GM19238 (cell line): ENCODE data around the gene CFAP54.

Experiments used
- DNase-seq: peaks from one replicate; pipeline ENCODE4 v3.0.0; 2011; ENCODE audit warnings: low spot score; ENCODE audit not compliant: insufficient read length

CFAP54 gene

DNA sequence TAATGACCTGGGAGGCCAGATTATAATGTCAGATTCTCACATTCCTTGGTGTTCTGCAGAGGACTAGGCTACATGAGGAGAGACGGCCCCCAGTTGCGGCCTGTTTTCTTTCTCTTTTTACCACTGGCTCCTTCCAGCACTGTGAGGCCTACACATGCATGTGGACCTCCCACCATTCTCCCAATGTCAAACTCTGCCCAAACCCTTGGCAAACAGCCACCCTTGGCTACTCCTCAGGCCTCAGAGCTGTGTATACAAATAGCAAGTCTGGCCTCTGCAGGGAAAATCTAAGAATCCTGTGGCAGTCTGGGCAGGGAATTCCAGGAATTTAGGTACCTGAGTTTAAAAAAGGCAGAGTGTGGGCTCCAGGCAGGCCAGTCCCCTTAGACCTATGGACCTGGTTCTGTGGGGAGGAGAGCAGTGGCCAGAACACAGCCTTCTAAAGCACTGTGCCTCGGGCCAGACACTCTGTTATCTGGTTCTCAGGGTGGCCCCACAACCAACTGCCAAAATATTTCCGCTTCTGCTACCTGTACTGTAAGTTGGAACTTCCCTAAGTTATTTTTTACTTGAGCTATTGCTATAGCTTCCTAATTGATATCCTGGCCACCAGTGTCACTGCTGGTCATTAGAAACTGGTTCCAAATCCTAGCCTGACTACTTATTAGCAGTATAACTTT is 397.8 kb downstream of the CFAP54 start:
- DNase-seq = no peak

DNA sequence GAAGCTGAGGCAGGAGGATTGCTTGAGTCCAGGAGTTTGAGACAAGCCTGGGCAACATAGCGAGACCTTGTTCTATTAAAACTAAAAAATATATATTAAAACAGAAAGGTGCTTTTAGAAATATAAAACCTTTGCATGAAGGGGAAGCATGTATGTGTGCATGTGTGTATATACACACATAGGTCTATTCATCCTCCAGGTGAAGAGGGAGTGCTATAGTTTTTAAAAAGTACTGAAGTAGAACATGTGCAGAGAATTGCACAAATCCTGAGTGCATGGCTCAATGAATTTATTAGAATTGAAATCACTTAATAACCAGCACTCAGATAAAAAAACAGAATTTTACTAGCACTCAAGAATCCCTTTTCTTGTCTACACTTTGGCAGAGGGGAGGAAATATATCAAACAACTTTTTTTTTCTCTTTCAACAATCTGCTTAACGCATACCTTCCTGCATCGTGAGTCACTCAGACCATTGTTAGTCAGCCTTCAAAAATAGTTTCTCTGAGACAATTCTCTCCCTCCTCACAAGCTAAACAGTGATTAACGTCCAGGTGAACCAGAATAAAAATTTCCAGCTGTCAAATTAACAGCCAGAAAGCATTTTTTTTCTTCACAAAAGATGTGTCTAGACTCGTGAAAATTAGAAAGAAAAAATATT is 400.0 kb downstream of the CFAP54 start:
- DNase-seq = no peak

DNA sequence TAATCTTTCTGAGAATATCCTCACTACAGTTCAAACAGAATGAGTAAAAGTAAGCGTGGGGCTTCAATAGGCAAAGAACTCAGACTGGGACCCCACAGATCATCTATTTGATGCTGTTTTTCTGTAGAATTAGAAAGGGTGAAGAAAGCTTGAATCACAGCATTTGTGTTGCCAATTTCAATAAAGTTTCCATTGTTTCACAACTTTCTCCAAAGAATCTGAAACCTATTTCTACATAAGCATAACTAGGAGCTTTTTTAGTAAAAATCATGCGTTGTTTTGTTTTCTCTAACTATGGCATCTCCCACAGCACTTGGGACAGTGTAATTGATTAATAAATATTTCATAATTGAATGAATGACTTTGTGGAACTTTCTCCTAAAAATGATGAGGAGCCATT is 401.0 kb downstream of the CFAP54 start:
- DNase-seq = no peak

DNA sequence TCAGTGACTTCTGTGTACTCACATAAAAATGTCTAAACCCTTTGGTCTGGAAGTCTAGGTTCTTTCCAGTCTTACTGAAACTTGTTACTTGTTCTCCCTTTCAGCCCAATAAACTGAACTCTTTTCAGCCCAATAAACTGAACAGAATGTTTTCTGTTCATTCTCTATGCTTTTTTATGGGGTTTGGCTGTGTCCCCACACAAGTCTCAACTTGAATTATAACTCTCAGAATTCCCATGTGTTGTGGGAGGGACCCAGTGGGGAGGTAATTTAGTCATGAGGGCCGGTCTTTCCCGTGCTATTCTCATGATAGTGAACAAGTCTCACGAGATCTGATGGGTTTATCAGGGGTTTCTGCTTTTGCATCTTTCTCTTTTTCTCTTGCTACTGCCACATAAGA is 402.7 kb downstream of the CFAP54 start:
- no peak for DNase-seq

DNA sequence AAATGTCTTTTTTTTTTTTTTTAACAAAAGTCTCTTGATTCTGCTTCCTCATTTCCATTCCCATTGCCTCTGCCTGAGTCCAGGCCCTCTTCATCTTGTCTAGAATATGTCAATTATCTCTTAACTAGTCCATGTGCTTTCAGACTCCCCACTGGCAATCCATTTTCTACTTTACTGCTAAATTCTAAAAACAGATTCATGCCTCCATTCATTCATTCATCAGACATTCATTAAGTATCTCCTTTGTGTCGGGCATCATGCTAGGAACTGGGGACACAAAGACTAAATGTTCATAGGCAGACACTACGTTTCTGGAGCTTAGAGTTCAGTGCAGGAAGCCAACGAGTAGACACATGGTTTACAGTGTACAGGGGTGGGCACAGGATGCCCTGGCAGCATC is 408.0 kb downstream of the CFAP54 start:
- no peak for DNase-seq

DNA sequence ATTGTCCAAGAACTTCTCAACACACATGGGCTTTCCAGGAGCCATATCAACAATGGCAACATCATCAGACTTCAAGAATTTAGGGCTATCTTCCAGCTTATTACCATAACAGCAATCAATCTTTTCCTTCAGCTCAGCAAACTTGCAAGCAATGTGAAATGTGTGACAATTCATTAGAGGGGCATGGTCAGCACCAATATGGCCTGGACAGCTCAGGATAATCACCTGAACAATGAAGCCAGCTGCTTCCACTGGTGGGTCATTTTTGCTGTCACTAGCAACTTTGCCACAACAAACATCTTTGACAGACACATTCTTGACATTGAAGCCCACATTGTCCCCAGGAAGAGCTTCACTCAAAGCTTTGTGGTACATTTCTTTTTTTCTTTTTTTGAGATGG is 411.8 kb downstream of the CFAP54 start:
- DNase-seq = no peak

DNA sequence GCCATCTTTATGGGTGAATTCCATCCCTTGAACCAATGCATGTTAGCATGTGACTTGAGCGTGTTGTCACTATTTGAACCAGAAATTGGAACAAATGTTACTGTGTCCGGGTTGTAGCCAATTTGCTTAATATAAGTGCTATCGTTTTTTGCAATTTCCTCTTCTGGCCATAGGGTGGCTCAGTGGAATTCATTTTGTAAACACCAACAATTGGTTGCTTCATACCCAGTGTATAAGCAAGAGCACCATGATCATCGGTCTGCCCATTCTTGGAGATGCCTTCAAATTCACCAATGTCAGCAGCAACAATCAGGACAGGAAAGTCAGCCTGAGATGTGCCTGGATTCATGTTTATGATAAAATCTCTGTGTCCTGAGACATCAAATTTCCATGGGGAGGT is 412.7 kb downstream of the CFAP54 start:
- no peak for DNase-seq

DNA sequence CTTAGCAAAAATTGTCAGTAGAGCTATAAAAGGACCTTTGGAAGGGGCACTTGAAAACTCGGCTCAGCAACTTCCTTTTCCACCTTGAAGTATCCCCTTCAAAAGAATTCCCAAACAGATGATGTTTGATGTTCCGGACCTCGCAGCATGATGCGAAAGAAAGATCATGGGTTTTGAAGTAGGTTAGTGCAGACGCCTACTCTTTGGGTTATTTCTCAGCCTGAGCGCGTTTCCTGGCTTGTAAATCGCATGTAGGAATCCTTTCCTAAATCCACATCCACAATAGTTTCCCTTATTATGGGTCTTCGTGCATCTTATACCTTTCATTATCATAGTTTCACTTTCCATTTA is 417.1 kb downstream of the CFAP54 start:
- DNase-seq = no peak

DNA sequence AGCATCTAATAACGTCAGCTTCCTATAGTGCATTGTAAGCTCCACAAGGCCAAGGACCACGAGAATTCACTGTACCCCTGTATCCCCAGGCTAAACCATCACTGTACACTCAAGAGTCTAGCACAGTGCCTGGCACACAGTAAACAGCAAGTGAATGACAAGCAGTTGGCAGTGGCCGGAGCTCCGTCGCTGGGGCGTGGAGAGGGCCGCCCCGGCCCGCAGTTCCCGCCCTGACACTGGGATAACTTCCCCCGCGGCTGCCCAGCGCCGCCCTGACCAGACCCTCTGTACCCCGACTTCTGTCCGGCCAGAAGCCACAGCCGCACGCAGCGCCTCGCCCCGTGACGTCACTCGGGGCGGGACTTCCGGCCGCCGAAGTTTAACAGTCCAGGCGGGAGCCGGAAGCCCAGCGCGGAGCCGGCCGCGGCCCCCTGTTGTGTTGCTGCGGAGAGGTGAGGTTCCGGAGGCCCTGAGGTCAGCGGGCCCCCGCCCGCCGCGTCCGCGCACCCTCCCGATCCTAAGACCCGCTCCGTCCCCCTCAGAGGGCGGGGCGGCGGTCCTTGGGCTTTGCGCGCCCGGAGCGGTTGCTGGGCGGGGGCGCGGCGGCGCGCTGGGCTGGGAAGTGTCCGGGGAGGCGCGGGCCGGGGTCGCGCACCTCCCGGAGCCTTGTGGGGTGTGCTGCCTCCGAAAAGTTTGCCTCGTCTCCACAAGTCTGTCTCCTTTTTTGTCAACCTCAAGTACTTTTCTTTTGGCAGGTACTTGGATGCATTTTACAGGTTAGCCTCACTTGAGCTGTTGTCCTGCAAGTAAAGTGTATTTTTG is 417.7 kb downstream of the CFAP54 start, which contains the start of gene NEDD1:
Gene NEDD1 (plus strand): TSS at position 409 of the 822 bp plus-strand sequence. CDS start 2,503 bp downstream, outside the sequence.
- DNase-seq = peak; percentile 83

DNA sequence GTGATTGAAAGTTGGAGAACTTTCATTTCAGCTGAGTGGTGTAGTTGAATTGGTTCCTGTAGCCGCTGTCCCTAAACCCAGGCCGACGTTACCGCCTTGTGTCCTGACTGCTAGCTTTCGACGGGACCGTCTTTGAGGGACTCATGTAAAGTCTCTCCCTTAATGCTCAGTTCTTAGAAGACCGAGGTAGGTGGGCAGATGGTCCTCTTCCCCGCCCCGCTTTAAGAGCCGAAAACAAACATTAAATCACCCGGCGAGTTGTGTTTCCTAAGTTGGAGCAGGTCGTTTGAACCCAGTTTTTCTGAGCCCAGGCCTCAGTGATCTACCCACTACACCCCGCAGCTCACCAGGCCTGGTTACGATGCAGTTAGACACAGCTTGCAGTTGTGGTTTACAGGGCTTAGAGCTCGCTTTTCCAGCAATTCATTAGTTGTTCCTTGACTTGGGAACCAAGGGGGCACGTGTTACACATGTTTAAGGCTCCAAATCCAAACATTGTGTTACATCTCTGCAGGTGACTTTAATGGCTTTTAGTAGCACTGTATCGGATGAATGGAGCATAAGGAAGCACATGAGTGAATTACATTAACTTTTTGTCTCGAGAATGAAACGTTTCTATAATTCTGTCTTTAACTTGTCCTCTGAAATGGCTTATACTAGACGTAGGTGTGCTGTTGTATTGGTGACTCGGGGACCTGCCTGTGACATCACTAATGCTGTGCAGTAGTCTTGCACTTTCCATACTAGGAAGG is 418.5 kb downstream of the CFAP54 start:
- DNase-seq = peak; percentile 5

DNA sequence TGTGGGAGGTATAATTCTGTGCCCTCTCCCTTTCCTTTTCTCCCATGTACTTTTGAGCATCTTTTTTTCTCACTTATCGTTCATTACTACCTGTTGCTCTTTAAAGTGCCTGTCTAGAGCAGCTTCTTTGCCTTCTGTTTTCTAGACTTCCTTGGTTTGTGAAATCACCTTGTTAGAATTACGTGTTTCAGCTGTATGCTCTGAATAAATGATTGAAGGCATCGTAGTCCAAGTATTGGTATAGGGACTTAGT is 419.0 kb downstream of the CFAP54 start:
- no peak for DNase-seq

DNA sequence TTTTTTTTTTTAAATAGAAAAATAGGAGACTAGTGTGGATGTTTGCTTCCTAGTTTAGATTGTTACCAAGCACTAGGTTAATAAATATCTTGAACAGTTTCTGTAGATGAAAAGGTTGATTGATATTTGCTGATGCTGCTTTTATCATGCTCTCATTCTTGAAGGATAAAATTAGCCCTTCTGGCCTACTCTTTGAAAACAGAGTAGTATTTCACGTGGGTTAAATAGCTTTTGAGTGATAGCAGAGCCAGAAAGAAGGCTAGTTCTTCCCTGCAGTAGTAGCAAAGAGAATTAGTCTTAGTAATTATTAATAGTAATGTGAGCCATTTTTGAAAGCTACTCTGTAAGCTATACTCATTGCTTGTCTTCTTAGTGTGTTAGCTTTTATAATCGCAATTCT is 422.9 kb downstream of the CFAP54 start:
- DNase-seq = no peak

DNA sequence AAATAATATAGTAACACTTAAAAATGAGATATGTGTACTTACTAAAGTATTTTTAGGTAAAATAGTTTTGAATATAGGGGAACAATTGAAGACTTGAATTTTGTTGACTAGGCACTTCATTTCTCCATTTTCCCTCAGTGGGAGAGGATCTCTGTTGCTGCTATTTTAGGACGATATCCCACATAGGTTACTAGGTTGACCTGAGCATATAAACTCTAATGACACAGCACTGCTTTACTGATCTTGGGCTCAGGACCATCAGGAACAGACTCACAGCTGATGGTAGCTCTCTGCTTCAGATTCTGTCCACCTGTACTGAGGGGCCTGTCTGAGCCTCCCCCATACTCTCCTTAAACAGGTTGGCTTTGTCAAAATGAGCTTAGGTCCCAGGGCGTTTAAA is 423.6 kb downstream of the CFAP54 start:
- no peak for DNase-seq

DNA sequence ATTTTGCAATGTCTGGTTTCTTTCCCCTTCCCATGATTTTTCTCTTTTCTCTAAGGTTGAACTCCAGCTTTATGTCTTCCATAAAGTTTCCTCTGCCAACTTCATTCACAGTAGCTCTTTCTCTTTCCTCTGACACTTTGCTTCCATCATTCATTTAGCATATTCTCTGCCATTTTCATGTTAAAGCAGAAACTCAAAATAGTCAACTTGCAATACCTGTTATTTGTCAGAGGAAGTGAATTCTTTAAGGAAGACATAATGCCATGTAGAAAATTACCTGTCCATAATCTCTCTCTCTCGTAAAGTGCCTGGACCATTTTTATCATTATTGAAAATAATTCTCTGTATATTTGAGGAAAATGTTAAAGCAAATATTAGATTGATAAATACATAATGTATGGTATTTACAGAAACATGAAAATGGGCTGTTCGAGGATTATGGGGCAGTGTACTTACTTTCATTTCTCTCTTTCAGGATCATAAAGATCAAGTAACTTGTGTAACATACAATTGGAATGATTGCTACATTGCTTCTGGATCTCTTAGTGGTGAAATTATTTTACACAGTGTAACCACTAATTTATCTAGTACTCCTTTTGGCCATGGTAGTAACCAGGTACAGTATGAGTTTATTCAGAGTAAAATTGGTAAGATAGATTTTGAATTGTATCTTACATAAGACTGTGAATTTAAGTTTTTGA is 430.3 kb downstream of the CFAP54 start:
- no peak for DNase-seq
